HG02678 (cell line): ENCODE measurements around the gene TSPAN18.

Experiments used
- ATAC-seq: cut with Tn5 transposase; IDR thresholded peaks from one replicate; pipeline ENCODE4 v1.9.1; 2021; ENCODE audit warnings: mild to moderate bottlenecking, moderate library complexity; ENCODE audit not compliant: unreplicated experiment

The TSPAN18 gene

DNA sequence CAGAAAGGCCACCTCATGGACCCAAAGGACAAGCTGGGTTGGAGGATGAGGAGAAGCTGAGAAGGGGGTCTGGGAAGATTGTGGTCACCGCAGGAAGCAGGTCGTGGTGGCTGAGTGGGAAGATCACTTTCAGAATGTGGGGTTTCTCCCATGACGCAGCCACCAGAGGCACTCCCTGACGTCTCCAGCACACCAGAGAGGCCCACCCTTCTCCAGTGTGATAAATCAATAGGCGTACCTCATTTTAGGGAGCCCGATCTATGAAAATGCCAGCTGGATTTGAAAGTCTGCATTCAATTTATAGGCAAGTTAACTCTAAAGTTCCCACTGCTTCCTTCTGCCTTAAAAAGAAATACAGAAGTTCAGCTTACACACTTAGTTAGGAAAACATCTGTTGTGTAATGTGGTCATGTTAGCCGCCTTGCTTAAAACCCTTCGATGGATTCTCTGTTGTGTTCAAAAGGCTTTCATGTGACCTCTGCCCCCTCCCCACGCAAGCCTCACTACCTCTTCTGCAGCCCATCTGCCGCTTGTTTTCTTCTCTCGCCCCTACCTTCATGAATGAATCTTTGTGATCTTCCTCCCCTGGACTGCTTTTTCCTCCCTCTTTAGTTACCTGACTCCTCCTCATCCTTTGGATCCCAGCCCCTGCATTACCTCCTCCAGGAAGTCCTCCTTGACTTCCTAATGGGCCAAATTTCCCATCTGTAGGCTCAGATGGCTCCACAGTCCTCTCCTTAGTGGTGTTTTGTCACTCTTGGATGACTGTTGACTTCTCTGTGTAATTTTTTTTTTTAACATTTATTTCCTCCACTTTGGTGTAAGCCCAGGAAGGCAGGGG, 10.7 kb downstream of the TSPAN18 start:
- no peak for ATAC-seq

DNA sequence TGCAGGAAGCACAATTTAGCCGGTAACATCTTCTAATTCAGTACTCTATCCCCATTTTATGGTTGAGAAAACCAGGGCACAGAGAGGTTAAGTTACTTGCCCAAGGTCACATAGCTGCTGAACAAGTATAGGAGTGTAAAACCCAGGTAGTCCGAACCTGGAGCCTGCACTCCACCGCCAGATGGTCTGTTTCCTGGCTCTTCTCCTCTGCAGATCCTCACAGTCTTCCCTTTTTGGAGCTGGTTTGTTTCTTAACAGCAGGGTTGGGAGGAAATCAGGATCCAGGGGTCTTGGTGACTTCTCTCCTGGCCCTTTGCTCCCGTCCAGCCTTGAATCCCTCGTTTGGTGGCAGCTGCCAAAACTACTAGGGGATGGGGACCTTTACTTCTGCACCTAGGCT, 12.0 kb downstream of the TSPAN18 start:
- no peak for ATAC-seq

DNA sequence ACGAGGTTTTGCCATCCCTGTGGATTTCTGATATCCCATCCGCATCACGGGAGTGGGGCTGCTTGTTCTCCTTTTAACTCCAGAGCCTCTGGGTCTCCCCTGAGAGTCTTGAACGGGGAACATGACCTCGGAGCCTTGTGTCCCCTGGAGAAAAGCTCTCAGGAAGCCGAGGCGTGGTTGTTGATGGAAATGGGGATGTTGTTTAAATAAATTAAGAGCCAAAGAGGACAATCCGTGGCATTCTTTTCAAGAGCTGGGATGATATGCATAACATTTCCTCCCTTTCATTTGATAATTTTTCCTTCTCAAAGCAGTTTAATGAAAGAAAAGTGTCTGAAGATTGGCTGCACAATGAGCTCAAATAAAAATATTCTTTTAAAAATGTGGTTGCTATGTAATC, 14.2 kb downstream of the TSPAN18 start:
- ATAC-seq = no peak

DNA sequence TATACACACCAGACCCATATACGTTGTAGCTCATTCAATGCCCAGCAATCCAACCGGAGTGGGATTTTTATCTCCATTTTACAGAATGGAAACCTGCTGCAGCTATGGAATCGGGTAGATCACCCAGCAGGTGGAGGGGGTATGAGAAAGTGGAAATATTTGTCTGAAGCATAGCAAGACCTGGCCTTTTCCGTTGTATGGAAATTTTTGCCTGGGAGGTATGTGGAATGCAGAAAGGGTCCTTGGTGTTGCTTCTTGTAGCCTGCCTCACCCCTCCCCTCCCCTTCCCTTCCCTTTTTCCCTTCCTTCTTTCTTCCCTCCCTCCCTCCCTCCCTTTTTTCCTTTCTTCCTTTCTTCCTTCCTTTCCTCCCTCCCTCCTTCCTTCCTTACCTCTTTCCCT, 15.2 kb downstream of the TSPAN18 start:
- no peak for ATAC-seq

DNA sequence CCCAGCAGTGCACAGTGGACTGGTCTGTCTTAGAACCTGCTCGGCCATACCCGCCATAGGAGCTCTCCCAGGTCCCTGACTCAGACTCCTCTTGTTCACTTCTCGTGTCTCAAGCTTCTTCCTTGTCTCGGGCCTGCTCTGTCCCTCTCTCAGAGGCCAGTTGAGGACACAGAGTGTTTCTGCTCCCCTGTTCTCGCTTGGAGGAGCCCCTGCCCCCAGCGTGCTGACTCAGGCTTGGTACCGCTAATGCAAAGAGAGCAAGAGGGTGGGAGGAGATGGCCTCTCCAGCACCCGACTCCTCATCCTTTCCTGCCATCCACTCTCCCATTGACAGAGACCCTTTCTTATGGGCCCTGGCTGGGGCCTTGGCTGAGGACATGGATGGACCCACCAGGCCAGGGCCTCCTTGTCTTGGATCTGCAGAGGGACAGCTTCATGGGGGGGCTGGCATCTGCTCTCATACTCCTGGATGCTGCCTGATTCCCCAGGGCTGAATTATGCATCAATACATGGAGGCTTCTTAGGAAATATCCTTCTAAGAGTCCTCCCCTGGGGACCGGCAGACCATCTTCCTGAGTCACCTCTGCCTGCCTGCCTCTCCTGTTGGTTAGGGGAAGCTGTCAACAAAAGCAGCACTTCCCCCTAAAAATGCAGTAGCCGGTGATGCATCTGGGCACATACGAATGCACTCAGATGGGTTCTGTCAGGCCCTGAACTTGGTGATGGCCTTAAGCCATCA, 15.9 kb downstream of the TSPAN18 start:
- ATAC-seq = no peak

DNA sequence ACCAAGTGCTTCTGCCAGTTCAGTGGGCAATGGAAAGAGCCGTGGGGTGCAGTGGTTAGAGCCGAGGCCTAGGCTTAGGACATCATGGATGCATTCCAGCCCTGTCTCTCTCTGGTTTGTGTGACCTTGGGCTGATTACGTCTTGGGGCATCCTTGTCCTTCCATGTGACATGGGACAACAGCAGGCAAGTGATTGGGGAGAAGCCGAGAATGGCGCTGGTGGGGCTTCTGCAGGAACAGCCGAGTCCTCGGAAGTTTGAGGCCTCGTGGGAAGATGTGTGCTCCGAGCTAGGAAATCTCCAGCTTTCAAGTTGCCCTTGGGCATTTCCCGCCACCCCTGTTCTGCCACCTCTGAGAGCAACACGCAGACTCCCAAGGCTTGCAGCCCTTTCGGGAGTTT, 16.6 kb downstream of the TSPAN18 start:
- no peak for ATAC-seq

DNA sequence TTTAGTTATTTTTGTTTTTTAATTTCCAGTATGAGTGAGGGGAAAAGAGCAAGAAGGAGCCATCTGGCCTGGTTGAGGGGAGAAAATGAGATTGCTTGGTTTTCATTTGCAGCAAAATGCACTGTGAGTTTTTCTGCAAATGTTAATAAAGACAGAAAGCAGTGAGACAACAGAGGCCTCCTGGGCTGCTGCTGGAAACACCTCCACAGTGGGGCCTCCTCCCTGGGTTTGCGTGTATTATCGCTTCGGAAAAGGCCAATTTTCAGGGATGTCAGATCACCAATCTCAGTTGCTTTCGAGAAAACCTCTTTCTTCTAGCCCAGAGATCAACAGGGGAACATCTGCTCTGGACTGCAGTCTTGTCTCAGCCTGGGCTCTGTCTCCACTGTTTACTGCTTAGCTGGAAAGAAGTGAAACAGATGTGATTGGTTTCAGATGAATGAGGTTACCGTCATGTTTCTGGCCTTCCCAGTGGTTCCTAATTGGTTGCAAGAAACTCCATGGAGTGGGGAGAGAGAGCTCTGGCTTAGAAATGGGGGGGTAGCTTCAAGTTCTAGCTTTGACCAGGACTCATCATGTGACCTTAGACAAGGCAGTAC, 17.3 kb downstream of the TSPAN18 start:
- ATAC-seq = no peak

DNA sequence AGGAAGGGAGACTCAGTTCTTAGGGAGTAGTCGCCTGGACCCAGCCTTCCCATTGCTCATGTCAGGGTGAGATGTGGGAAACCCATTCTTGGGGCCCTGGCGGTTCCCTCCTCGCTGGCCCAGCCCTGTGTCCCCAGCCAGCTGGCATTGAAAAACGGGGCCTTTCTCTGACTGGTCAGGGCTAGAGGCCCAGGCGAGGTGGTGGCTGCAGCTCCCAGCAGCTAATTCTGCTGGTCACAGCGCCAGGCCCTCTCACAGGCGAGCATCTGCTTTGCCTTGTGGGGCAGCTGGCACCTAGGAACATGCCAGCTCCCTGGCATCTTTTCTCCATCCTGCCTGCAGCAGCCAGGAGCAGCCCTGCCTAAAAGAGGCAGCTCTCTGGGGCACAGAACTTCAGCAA, 20.1 kb downstream of the TSPAN18 start:
- no peak for ATAC-seq

DNA sequence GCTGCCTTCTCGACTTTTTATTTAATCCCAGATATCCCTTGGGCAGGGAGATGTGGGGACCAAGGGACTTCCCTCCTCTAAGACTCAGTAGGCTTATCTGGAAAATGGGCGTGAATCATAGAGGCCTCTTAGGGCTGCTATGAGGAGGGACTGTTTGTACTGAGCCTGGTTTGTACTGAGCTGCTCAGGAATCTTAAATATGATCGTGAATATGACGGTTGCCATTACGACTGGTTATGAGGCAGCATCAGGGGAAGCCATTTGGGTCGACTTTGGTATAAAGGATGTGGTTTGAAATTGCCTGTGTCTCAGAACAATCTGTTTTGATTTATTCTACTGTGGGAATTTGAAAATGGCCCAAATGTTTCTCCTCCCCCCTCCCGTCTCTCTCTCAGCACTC, 20.6 kb downstream of the TSPAN18 start:
- no peak for ATAC-seq

DNA sequence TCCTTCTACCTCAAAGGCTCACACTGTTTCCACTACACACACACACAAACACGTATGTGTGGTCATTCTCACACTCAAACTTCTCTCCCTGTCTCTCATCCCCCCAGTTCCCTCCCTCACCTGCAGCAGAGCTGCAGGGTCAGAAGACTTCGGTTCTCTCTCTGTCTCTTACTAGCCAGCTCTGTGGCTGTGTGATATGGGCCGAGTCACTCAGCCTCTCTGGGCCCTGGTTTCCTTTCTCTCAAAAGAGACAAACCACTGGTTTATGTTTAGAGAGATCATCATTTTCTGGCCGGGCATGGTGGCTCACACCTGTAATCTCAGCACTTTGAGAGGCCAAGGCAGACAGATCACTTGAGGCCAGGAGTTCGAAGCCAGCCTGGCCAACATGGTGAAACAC, 21.1 kb downstream of the TSPAN18 start:
- no peak for ATAC-seq

DNA sequence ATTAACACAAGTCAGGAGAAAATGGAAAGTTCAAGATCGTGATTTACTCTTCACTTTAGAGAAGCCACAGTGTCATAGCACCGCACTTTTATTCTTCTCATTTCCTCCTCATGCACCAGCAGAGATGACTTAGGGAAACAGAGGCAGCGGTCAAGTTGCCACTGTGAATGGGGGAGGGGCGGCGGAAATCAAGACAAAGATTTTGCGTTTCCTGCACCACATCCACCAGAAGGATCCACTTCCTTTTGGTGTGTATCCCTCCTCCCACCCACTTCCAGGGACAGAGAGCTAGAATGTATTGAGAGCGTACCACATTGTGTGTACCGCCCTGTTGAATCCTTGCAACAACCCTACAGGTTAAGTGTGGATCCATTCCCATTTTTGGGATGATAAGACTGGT, 21.8 kb downstream of the TSPAN18 start:
- no peak for ATAC-seq

DNA sequence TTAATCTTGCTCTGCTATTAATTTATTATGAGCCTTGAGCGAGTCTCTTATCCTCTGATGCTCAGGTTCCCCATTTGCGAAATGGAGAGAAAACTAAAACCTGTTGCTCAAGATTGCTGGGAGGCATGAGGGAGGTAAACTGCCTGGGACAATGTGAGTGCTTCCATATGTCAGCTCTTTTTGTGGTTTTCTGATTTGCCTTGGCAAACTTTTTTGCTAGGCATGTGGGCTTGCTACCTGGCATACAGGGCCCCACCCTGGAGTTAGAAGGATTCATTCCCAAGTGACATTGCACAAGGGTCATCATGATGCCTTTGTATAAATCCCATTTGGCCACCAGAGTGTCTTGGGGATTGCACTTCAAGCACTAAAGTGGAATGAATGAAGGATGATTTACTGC, 22.4 kb downstream of the TSPAN18 start:
- no peak for ATAC-seq

DNA sequence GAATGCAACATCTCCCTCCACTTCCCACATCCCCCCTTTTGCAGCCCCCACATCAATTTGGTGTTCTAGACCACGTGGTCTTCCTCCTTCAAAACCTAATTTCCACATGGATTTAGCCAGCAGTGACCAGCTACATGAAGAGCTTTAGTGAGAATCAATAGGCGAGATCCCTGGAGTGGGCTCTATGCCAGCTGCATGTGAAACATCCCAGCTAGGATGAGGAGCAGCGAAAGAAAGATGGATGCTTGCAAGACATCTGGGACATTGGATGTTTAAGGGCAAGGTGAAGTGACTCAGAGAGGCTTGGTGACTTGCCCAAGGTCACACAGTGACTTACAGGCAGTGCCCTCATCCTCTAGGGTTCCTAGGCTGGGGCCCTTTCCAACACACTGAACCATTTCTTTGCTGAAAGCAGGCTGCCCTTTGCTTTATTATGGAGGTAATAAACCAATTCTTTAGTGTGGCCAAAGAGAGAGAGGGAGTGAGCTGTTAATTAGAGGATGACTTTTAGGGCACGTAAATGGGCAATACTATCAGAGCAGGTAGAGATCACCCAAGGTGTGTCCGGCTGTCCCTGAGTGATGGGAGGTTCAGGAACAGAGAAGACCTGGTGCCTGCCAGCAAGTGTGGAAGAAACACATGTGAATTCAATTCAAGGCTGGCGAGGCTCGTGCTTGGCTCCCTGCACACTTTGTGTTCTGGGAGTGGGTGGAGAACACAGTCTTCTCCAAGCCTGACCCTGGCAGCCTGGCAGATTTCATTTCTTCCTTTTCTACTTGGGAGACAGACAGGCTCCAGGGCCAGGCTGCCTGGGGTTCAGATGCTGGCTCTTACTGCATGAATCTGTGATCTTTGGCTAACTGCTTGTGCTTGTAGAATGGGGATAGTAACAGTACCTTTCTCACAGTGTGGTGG, 24.0 kb downstream of the TSPAN18 start:
- ATAC-seq = no peak

DNA sequence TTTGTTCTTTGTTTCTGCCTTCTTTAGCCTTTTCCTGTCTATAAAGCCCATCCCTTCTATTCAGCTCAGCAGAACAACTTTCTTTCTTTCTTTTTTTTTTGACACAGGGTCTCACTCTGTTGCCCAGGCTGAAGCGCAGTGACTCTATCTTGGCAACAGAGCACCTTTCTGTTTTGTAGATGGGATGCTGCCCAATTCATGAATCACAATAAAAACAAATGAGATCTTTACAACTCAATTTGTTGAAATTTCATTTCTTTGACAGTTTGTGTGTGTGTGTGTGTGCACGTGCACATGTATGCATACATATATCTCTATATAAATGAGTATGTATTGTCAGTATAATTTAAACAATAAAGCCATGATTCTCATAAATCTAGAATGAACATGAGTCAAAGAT, 25.5 kb downstream of the TSPAN18 start:
- no peak for ATAC-seq

DNA sequence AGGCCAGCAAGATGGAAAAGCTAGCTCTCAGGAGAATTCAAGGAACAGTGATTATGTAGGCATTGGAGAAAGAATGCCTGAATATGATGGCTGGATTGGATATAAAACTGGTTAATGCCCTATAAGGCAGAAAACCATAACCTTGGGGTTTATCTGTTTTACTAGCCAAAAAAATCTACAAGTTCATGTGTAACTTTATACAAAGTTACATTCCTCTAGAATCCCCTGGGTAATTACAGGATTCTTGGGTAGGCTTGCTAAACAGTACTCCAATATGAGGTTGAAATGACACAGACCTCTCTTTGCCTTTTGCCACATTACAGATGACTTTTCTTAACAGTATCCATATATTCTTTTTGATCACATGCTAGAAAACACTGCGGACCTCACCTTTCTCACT, 26.0 kb downstream of the TSPAN18 start:
- ATAC-seq = no peak

DNA sequence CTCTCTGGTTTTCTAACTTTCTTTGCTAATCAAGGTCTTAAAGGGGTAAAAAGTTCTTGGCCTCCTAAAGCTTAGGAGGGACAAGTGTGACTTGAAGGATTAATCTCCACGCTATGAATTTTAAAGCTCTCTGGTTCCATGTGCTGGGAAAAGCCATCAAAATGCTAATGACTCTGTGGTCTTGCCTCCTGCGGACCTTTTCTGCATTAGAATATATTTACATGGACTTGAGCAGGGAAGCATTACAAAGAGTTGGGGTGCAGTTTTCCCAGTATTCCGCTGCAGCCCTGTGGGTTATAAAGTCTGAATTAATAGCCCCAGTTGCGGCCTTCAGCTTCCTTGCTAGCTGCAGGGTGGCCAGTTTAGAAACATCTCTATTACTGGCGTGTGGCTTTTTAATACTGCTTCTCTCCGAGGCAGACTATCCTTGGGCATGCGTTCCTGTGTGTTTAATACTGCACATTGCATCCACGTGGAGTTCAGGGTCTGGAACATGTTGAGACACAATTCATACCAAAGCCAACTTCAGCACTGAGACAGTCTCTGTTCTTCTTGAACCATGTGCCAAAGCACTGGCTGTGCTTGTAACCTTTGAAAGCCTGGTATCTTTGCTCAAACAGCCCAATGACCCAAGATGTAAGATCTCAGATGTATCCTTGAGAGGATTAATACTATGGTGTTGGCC, 27.3 kb downstream of the TSPAN18 start:
- ATAC-seq = no peak

DNA sequence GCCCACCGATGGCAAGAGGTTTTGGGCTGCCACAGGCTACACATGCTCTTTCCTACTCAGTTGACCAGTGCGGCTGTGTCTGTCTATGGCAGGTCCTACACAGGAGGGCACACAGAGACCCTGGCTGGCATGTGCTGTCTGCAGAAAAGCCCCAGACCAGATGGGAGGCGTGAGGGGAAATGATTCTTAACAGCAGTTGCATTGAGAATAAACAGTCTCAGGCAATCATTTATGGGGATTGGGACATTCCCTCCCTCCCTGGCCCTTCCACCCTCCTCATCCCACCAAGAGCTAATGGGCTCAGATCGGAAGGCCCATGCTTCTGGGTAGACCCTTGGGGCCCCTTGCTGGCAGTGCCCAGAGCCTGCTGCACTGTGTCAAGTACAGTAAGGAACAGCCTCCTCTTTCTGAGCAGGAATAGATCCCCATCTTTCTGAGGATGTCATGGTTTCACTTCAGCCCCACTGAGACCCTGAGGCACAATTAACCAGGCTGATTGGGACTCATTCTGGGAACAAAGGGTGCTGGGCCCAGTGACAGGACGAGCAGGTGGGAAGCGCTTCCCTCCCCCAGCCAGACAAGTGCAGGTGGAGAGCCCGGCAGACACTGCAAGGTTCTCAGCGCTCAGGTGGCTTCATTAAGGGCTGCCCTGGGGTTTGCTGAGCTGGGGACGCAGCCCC, 28.3 kb downstream of the TSPAN18 start:
- ATAC-seq = no peak

DNA sequence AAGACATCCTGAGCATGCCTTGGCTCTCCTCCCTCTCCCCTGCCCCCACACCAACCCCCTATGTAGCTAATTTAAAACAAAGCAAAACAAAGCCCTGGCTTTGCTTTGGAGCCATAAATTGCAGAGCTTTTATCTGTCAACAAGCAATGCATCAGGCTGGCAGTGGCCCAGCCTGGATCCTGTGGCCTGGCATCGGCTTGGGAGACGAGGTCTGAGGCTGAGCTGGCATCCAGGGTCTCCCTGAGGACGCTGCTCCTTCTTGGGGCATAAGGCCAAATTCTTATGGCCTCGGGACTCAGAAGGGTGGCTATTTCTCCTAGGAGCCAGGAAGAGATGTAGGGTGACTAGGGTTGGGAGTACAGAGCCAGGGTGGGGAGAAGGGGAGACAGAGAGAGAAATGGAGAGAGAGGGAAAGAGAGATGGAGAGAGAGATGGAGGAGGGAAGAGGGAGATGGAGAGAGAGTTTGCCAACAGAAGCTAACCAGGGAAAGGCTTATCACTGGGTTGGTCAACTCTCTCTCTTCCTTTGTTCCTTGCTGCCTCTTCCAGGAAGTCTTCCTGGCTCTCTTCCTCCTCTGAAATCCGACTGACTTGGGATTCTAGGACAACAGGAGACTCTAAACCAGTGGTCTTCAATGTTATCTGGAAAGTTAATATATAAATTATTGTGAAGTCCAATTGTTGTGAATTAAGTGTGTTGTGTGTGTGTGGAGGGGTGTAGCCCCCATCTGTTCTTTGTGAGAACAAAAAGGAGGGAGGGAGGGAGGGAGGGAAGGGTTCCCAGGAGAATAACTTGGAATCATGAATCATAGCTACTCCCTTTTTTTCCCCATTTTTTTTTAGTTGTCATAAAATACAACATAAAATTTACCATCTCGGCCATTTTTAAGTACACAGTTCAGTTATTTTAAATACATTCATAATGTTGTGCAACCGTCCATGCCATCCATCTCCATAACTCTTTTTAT, 29.1 kb downstream of the TSPAN18 start:
- no peak for ATAC-seq

DNA sequence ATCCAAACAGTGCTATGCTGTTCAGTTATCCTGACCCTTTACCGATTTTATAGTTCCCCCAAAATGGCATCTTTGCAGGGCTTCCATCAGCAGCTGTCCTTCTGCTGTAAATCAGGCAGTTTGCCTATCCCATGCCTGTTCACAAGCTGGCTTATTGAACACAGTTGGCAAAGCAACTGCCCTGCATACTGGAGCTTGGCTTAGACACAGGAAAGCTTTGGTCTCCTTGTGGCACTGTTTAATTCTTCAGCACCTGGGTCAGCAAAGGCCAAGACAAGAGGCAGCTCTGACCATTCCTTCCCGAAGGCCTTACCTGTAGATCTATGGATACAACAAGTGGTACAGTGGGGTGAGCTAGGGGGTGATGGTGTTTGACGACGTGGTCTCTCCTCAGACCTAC, 32.2 kb downstream of the TSPAN18 start:
- ATAC-seq = no peak
